IMR-90 (cell line): ENCODE results near the gene MRPL38. TPM values are rescaled to one million over a fixed set of nuclear protein-coding genes. Genes with fewer than 3 reads are reported as not detected.

Experiments used
- polyA plus RNA-seq, 3 experiments: library from polyadenylated mRNA; depleted of rRNA; stranded (reverse); fragments of >200 nt; gene quantifications; 2 replicates each; pipeline ENCODE4 v1.2.3, GENCODE V29; 2012; ENCODE audit warnings: low replicate concordance in 1 of 3
- total RNA-seq: library from RNA; depleted of rRNA; stranded (reverse); fragments of >200 nt; gene quantifications from 2 replicates; pipeline ENCODE4 v1.2.3, GENCODE V29; 2012; rRNA removed

MRPL38 gene
- total and polyA plus RNA-seq, 2 of the 4 experiments (the other 2 are of a cell fraction), result 13.3 to 42.5 TPM

Other genes with a start within 250 kb of the MRPL38 start
- gene RECQL5, start 237.7 kb downstream of the MRPL38 start, total RNA-seq, result 7.3 and 8.6 TPM in 2 replicates
- gene RECQL5, start 237.7 kb downstream of the MRPL38 start, polyA plus RNA-seq (2012; rRNA removed), result 17.4 and 23.7 TPM in 2 replicates
- 70.4 and 82.5 TPM in 2 replicates for gene SAP30BP, start 237.5 kb downstream of the MRPL38 start, total RNA-seq
- 134 and 139 TPM in 2 replicates for gene SAP30BP, start 237.5 kb downstream of the MRPL38 start, polyA plus RNA-seq (2012; rRNA removed)
- gene ITGB4, start 183.4 kb downstream of the MRPL38 start, total RNA-seq, result under 0.01 TPM in 1 of 2 replicates, not detected in the other
- 0.27 and 0.39 TPM in 2 replicates for gene ITGB4, start 183.4 kb downstream of the MRPL38 start, polyA plus RNA-seq (2012; rRNA removed)
- gene GALK1, start 139.7 kb downstream of the MRPL38 start, total RNA-seq, result 18.9 and 21.9 TPM in 2 replicates
- gene GALK1, start 139.7 kb downstream of the MRPL38 start, polyA plus RNA-seq (2012; rRNA removed), result 19.9 and 28.7 TPM in 2 replicates
- gene UNK, start 120.1 kb downstream of the MRPL38 start, total RNA-seq, result 15.4 and 15.8 TPM in 2 replicates
- gene UNK, start 120.1 kb downstream of the MRPL38 start, polyA plus RNA-seq (2012; rRNA removed), result 16.9 and 17.3 TPM in 2 replicates
- gene UNC13D, start 60.5 kb downstream of the MRPL38 start, total RNA-seq, result under 0.01 TPM in 1 of 2 replicates, not detected in the other
- gene UNC13D, start 60.5 kb downstream of the MRPL38 start, polyA plus RNA-seq (2012; rRNA removed), result 0.31 and 0.52 TPM in 2 replicates
- 7.8 and 9.0 TPM in 2 replicates for gene WBP2, start 49.5 kb downstream of the MRPL38 start, total RNA-seq
- 35.5 and 36.7 TPM in 2 replicates for gene WBP2, start 49.5 kb downstream of the MRPL38 start, polyA plus RNA-seq (2012; rRNA removed)
- gene TRIM47, start 26.3 kb downstream of the MRPL38 start, total RNA-seq, result 1.4 TPM in 2 replicates
- gene TRIM47, start 26.3 kb downstream of the MRPL38 start, polyA plus RNA-seq (2012; rRNA removed), result 7.2 and 7.5 TPM in 2 replicates
- 7.9 and 8.1 TPM in 2 replicates for gene TRIM65, start 7.9 kb downstream of the MRPL38 start, total RNA-seq
- gene TRIM65, start 7.9 kb downstream of the MRPL38 start, polyA plus RNA-seq (2012; rRNA removed), result 10.6 and 10.8 TPM in 2 replicates
- gene FBF1, start 36.2 kb upstream of the MRPL38 start, total RNA-seq, result 4.5 and 5.3 TPM in 2 replicates
- gene FBF1, start 36.2 kb upstream of the MRPL38 start, polyA plus RNA-seq (2012; rRNA removed), result 8.0 and 9.3 TPM in 2 replicates
- 61.9 and 94.8 TPM in 2 replicates for gene ACOX1, start 74.3 kb upstream of the MRPL38 start, total RNA-seq
- gene ACOX1, start 74.3 kb upstream of the MRPL38 start, polyA plus RNA-seq (2012; rRNA removed), result 14.9 and 16.1 TPM in 2 replicates
- 14.7 and 15.6 TPM in 2 replicates for gene TEN1, start 74.4 kb upstream of the MRPL38 start, total RNA-seq
- 17.1 and 17.9 TPM in 2 replicates for gene TEN1, start 74.4 kb upstream of the MRPL38 start, polyA plus RNA-seq (2012; rRNA removed)
- 0.56 and 0.72 TPM in 2 replicates for gene CDK3, start 96.0 kb upstream of the MRPL38 start, total RNA-seq
- gene CDK3, start 96.0 kb upstream of the MRPL38 start, polyA plus RNA-seq (2012; rRNA removed), result 6.7 and 8.8 TPM in 2 replicates
- gene EVPL, start 122.4 kb upstream of the MRPL38 start, total RNA-seq, result not detected in 2 replicates
- gene EVPL, start 122.4 kb upstream of the MRPL38 start, polyA plus RNA-seq (2012; rRNA removed), result not detected in 2 replicates
- gene SRP68, start 167.6 kb upstream of the MRPL38 start, total RNA-seq, result 47.1 and 47.2 TPM in 2 replicates
- 69.1 and 82.6 TPM in 2 replicates for gene SRP68, start 167.6 kb upstream of the MRPL38 start, polyA plus RNA-seq (2012; rRNA removed)
- gene GALR2, start 169.9 kb upstream of the MRPL38 start, total RNA-seq, result not detected in 2 replicates
- 0.07 and 0.10 TPM in 2 replicates for gene GALR2, start 169.9 kb upstream of the MRPL38 start, polyA plus RNA-seq (2012; rRNA removed)
- gene ZACN, start 174.3 kb upstream of the MRPL38 start, total RNA-seq, result not detected in 2 replicates
- not detected in 2 replicates for gene ZACN, start 174.3 kb upstream of the MRPL38 start, polyA plus RNA-seq (2012; rRNA removed)
- 98.9 and 118 TPM in 2 replicates for gene EXOC7, start 198.9 kb upstream of the MRPL38 start, total RNA-seq
- 85.9 and 89.5 TPM in 2 replicates for gene EXOC7, start 198.9 kb upstream of the MRPL38 start, polyA plus RNA-seq (2012; rRNA removed)
- not detected in 2 replicates for gene FOXJ1, start 236.4 kb upstream of the MRPL38 start, total RNA-seq
- 0.05 TPM in 1 of 2 replicates, not detected in the other for gene FOXJ1, start 236.4 kb upstream of the MRPL38 start, polyA plus RNA-seq (2012; rRNA removed)